Fibroblast of lung (primary cell): ENCODE results near the gene IFT122. TPM values are rescaled to one million over a fixed set of nuclear protein-coding genes. Genes with fewer than 3 reads are reported as not detected.
A peak's percentile ranks its signal among the peaks of the same experiment; 100 is the strongest.

Experiments
- DNase-seq, 2 donors: peaks; one replicate each; pipeline versions ENCODE4 v3.0.0 to v3.0.0-alpha.2; 2010; ENCODE audit warnings: low read depth in 2 of 2
- H2AFZ ChIP-seq: 2 replicates; pipeline ENCODE4 v1.5.1; 2012; ENCODE audit warnings: low read length, control low read depth, inconsistent platforms
- H3K27ac ChIP-seq: 2 replicates; pipeline ENCODE4 v1.5.1; 2011; ENCODE audit warnings: low read length, control low read depth; ENCODE audit not compliant: insufficient read depth
- H3K27me3 ChIP-seq: 2 replicates; pipeline ENCODE4 v1.5.1; 2011; ENCODE audit warnings: mild to moderate bottlenecking, low read length; ENCODE audit not compliant: control insufficient read depth, insufficient read depth
- H3K36me3 ChIP-seq: 2 replicates; pipeline ENCODE4 v1.5.1; 2011; ENCODE audit warnings: low read length; ENCODE audit not compliant: control insufficient read depth, insufficient read depth
- H3K4me1 ChIP-seq: 2 replicates; pipeline ENCODE4 v1.5.1; 2011; ENCODE audit warnings: low read length; ENCODE audit not compliant: control insufficient read depth, insufficient read depth; ENCODE audit errors: extremely low read depth
- H3K4me2 ChIP-seq: 2 replicates; pipeline ENCODE4 v1.5.1; 2011; ENCODE audit warnings: low read length, control low read depth; ENCODE audit not compliant: insufficient read depth; ENCODE audit errors: extremely low read depth
- H3K4me3 ChIP-seq, 4 experiments: fragments of 200-600 bp in 1 of 4; sonication (generic) in 1 of 4; replicated peaks in 1 of 4; 2 replicates each; pipeline ENCODE4 v1.5.1; 2011 to 2016; ENCODE audit warnings: low read length in 4 of 4, low read depth in 3 of 4, mild to moderate bottlenecking in 3 of 4, control low read depth in 2 of 4, inconsistent platforms in 1 of 4, mixed read lengths in 1 of 4; ENCODE audit not compliant: insufficient read depth in 1 of 4; ENCODE audit errors: control extremely low read depth in 1 of 4
- H3K79me2 ChIP-seq: 2 replicates; pipeline ENCODE4 v1.5.1; 2012; ENCODE audit warnings: mild to moderate bottlenecking, low read length, inconsistent platforms; ENCODE audit not compliant: control insufficient read depth, insufficient read depth
- H3K9ac ChIP-seq: 2 replicates; pipeline ENCODE4 v1.5.1; 2011; ENCODE audit warnings: mild to moderate bottlenecking, low read length, control low read depth; ENCODE audit not compliant: insufficient read depth
- H3K9me3 ChIP-seq: 2 replicates; pipeline ENCODE4 v1.5.1; 2012; ENCODE audit warnings: low read depth, low read length; ENCODE audit not compliant: control insufficient read depth, insufficient read depth
- H4K20me1 ChIP-seq: 2 replicates; pipeline ENCODE4 v1.5.1; 2011; ENCODE audit warnings: low read length; ENCODE audit not compliant: control insufficient read depth, insufficient read depth; ENCODE audit errors: extremely low read depth
- EZH2 ChIP-seq: IDR thresholded peaks from 2 replicates; pipeline ENCODE4 v1.5.1; 2012; ENCODE audit warnings: low read length, control low read depth, mild to moderate bottlenecking; ENCODE audit errors: missing control alignments
- polyA plus RNA-seq, 2 donors: library from polyadenylated mRNA; depleted of rRNA in 1 of 2; stranded (reverse) in 1 of 2; unstranded in 1 of 2; fragments of >200 nt; gene quantifications; 2 replicates each; pipeline ENCODE4 v1.2.1, GENCODE V29; 2011 to 2012; ENCODE audit warnings: missing spikeins in 1 of 2
- total RNA-seq: library from RNA; depleted of rRNA; stranded (reverse); fragments of >200 nt; gene quantifications from 2 replicates; pipeline ENCODE4 v1.2.1, GENCODE V29; 2014
- TF ChIP-seq, protein P1 (sequence below), 2 donors: IDR thresholded peaks in 1 of 2; conservative IDR thresholded peaks in 1 of 2; 1 replicate in 1 of 2; 2 replicates in 1 of 2; pipeline ENCODE4 v1.5.1; 2011 to 2012; ENCODE audit warnings: low read length in 2 of 2, control low read depth in 1 of 2, inconsistent platforms in 1 of 2, low read depth in 1 of 2, mild to moderate bottlenecking in 1 of 2

Gene IFT122
- total and polyA plus RNA-seq, 2 donors (not counting 1 experiment from before 2014, with no cell fraction given), result 13.2 to 27.2 TPM

DNA sequence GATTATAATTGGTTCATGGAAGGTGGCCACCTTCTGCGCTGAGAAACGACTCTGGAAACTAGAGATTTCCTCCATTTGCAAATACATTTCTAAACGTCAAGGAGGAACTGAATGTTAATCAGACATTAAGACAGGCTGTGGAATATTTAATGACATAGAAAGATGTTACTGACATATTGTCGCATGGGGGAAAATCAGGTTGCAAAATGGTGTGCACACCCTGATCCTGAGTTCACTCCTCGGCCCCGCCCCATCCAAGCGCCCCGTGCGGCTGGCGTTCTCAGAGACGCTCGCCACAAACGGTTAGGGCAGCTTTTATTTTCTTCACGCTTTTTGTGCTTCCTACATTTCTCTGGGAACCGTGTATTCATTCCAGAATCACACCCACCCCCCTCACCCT, 113.7 kb downstream of the IFT122 start:
- Histone ChIP-seq H3K4me1 (peaks cover 24% of the 10 kb centered on the region), H3K27ac (no peak overlapping the region), H3K27me3 (no peaks in the 10 kb centered on the region), H3K4me3 (no peak overlapping the region), H3K9ac (no peak overlapping the region), H3K36me3 (peaks cover 18% of the 10 kb centered on the region), H4K20me1 (no peaks in the 10 kb centered on the region), H3K79me2 (no peaks in the 10 kb centered on the region), H2AFZ (no peak overlapping the region), H3K4me2 (no peak overlapping the region), H3K9me3 (no peaks in the 10 kb centered on the region)
- DNase-seq, result no peak
- no peak for TF ChIP-seq EZH2
- TF ChIP-seq, protein P1, sequence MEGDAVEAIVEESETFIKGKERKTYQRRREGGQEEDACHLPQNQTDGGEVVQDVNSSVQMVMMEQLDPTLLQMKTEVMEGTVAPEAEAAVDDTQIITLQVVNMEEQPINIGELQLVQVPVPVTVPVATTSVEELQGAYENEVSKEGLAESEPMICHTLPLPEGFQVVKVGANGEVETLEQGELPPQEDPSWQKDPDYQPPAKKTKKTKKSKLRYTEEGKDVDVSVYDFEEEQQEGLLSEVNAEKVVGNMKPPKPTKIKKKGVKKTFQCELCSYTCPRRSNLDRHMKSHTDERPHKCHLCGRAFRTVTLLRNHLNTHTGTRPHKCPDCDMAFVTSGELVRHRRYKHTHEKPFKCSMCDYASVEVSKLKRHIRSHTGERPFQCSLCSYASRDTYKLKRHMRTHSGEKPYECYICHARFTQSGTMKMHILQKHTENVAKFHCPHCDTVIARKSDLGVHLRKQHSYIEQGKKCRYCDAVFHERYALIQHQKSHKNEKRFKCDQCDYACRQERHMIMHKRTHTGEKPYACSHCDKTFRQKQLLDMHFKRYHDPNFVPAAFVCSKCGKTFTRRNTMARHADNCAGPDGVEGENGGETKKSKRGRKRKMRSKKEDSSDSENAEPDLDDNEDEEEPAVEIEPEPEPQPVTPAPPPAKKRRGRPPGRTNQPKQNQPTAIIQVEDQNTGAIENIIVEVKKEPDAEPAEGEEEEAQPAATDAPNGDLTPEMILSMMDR (conservative IDR thresholded peaks at IDR 0.05 in 1 of 2, IDR thresholded peaks at IDR 0.05 in 1 of 2; ENCODE audit: low read depth in 1 of 2, low read length in 2 of 2), result no peak

DNA sequence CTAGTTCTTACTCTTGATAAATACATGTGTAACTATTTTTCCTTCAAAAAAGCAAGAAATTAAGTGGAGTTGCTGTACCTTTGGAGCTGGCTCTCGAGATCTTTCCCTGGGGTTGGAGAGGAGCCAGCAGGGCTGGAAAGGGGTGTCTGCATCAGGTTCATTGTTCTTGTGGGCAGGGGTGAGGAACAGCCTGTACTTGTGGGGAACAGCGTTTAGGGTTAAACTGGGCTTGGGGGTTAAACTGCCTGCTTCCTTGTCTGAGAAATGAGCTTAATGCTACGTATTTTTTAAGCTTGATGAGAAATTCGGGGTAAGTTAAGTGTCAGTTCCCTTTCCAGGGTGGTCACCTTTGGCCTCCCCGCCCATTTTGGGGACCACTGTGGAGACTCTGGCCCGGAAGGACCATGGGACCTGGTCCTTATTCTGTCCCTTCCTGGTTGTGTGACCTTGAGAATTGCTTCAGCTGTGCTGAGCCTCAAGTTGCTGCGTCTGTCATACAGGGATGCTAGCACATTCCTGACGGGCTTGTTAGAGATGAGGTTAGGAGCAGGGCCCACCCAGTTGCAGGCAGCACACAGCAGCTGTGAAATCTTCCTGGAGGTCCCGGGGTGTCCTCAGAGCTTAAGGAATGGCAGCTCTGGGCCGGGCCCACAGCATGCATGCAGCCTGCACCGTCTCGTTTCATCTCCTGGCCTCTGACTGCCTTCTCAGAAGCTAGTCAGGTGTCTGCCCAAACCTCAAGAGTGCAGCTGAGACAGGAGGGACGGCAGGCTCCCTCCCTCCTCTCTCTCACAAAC, 114.5 kb downstream of the IFT122 start:
- no peak overlapping the region for H3K9ac ChIP-seq
- no peaks in the 10 kb centered on the region for H3K27me3 ChIP-seq
- no peak for TF ChIP-seq EZH2
- no peak overlapping the region for H3K4me2 ChIP-seq
- peaks cover 4% of the 10 kb centered on the region for H3K79me2 ChIP-seq
- no peaks in the 10 kb centered on the region for H3K9me3 ChIP-seq
- H2AFZ ChIP-seq, result no peak overlapping the region
- peaks cover 32% of the 10 kb centered on the region for H3K4me1 ChIP-seq
- H3K4me3 ChIP-seq, result no peak overlapping the region
- H3K27ac ChIP-seq, result peak overlapping the region; percentile 19
- no peaks in the 10 kb centered on the region for H4K20me1 ChIP-seq
- peak; percentile 23 to 40 for DNase-seq
- H3K36me3 ChIP-seq, result peaks cover 21% of the 10 kb centered on the region

DNA sequence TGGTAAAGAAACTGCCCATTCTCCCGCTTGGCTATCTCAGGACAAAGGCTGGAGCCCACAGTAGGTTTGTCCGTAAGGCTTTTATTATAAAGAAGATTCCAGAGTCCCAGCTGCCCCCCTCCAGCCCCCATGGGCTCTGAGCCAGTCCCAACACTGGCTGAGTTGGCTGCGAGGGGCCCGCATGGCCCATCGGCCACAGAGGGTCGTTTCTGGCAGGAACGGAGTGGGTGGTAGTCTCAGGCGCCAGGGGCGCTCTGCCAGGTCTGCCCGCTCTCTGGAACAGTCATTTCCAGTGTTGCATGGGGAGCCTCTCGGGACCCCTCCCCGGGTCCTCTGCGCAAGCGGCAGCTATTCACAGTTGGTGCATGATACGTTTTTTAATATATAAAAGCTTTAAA, 115.1 kb downstream of the IFT122 start:
- no peak overlapping the region for H2AFZ ChIP-seq
- no peak for TF ChIP-seq EZH2
- TF ChIP-seq, protein P1 (conservative IDR thresholded peaks at IDR 0.05 in 1 of 2, IDR thresholded peaks at IDR 0.05 in 1 of 2; ENCODE audit: low read depth in 1 of 2, low read length in 2 of 2), result no peak
- H3K9ac ChIP-seq, result no peak overlapping the region
- peaks cover 9% of the 10 kb centered on the region for H3K79me2 ChIP-seq
- no peak overlapping the region for H3K4me3 ChIP-seq
- no peak overlapping the region for H3K27ac ChIP-seq
- no peaks in the 10 kb centered on the region for H4K20me1 ChIP-seq
- H3K4me2 ChIP-seq, result no peak overlapping the region
- no peaks in the 10 kb centered on the region for H3K27me3 ChIP-seq
- peaks cover 37% of the 10 kb centered on the region for H3K4me1 ChIP-seq
- peaks cover 24% of the 10 kb centered on the region for H3K36me3 ChIP-seq
- H3K9me3 ChIP-seq, result no peaks in the 10 kb centered on the region
- no peak for DNase-seq
